Caki2 (cell line): ENCODE data around the gene RWDD2A. TPM values are rescaled to one million over a fixed set of nuclear protein-coding genes. Genes with fewer than 3 reads are reported as not detected.
"Not testable (repeated sequence)": the region's sequence is repeated elsewhere in the genome, so short reads cannot be mapped to it uniquely, and the experiment has no call there.

Experiments used
- DNase-seq: peaks from one replicate; pipeline ENCODE4 v3.0.0-alpha.2; 2015; ENCODE audit warnings: low read depth
- in situ Hi-C: cut with HindIII; loops from 2 replicates; pipeline ENCODE4 v1.10.0; 2016; ENCODE audit warnings: low sequenced_read_pairs, low pct_unique_long_range_greater_than_20kb, mixed read lengths
- total RNA-seq: library from RNA; depleted of rRNA; stranded (reverse); fragments of >200 nt; shearing (Covaris generic); gene quantifications from 2 replicates; pipeline ENCODE4 v1.2.3, GENCODE V29; 2014; ENCODE audit warnings: low replicate concordance; rRNA removed

RWDD2A gene
- total RNA-seq = 3.0 and 8.0 TPM in 2 replicates

DNA sequence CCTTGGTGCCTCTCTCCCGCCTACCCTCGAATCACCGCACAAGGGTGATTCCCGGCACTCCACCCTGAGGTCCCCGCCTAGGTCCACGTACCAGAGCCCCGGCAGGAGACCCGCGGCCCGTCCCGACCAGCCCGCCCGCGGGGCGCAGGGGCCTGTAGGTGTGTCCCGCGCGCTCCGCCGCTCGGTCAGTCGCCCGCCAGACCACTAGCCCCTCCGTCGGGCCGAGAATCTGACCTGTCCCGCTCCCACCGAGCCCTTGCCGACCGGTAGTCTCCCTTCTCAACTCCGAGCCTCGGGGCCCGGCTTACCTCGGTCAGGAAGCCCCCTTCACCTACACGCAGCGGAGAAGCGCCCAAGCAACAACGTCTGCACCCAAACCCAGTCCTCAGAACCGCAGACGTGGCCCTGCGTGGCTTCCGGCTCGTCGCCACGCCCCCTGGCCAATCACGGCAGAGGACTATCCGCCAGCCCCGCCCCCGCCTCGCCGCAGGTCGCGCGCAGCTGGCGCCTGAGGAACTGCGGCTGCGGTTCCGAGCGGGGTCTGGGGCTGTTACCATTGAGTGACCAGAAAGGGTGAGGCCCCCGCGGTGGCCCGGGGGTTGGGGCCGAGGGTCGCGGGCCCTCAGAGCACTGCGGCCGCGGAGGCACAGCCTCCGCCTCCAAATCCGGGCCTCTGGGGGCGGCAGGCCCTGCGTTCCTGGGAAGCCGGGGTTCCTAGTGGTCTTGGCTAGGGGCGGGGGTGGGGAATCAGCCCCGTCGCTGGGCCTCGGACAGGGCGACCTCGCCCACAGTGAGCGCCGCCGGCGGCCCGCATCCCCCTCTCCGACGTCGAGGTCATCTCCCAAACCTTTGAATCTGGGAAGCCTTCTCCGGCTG lies at the start of gene RWDD2A, which contains the start of gene PGM3:
Gene RWDD2A (plus strand): TSS at position 487 of the 876 bp plus-strand sequence. CDS start 1,095 bp downstream, outside the sequence.
Gene PGM3 (minus strand): TSS at position 395 of the 876 bp plus-strand sequence. CDS start 2,253 bp downstream, outside the sequence.
- DNase-seq = peak; percentile 83
- in situ Hi-C loops = no loop called here

DNA sequence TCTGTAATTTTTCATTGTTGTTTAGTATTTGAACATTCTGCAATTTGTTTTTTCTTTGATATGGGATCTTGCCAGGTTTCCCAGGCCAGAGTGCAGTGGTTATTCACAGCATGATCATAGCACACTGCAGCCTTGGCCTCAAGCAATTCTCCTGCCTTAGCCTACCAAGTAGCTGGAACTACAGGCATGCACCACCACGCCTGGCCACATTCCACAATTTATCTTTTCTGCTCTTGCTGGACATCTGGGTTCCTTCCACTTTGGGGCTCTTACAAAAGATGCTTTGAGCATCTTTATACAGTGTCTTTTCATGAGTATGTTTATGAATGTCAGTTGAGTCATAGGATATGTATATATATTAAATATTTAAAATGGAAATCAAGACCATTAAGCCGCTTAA lies 42.0 kb upstream of the RWDD2A start:
- in situ Hi-C loops = no loop called here
- no peak for DNase-seq

DNA sequence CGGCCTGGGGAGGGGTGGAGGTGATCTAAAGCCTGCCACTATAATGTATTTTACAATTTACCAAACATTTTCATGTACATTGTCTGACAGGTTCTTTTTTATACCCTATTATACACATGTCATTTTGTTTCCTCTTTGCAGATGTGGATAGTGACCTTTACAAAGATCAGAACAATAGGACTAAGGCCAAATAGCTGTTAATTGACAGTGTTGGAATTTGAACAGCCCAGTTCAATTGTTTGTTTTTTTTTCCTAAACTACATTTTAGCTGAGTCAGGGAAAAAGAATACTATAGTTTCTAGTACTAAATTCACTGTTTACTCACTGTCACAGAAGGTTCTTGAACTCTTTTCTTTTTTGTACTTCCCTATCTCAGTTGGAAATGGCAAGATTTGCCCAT lies 40.2 kb upstream of the RWDD2A start:
- in situ Hi-C loops = no loop called here
- DNase-seq = no peak

DNA sequence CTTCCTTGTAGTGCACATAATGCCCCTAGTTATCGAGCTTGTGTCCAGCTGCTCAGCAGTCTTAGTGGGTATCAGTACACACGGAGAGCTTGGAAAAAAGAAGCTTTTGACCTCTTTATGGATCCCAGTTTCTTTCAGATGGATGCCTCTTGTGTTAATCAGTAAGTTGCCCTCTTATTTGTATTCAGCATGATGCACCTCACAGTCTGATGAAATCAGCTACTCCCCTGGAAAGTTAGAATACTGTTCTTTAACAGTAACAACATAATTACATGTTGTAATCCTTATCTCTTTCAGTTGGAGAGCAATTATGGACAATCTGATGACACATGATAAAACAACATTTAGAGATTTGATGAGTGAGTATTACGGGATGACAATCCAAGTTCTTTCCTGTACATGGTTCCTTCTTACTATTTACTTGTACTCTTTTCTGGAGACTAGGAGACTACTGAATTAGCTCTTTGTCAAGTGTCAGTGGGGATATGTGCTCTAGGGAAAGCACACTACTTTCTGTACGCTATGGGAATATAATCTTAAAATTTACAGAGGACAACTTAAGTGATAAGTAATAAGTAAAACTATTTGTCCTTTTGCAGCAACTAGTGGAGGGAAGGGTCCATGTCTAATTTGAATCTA lies 39.2 kb upstream of the RWDD2A start:
- DNase-seq = no peak
- in situ Hi-C loops = no loop called here

DNA sequence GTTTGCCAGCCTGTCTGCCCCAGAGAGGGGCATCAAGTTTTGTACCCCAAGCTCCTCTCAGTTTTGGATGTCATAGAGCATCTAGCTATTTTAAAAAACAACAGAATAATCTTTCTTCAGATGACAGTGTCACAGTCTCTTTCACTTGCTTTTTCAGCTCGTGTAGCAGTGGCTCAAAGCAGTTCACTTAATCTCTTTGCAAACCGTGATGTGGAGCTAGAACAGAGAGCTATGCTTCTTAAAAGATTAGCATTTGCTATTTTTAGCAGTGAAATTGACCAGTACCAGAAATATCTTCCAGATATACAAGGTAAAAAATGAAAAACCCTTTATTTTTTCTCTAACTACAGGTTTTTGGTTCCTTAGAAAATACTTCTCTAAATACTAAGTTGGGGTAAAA lies 37.4 kb upstream of the RWDD2A start:
- DNase-seq = no peak
- in situ Hi-C loops = no loop called here

DNA sequence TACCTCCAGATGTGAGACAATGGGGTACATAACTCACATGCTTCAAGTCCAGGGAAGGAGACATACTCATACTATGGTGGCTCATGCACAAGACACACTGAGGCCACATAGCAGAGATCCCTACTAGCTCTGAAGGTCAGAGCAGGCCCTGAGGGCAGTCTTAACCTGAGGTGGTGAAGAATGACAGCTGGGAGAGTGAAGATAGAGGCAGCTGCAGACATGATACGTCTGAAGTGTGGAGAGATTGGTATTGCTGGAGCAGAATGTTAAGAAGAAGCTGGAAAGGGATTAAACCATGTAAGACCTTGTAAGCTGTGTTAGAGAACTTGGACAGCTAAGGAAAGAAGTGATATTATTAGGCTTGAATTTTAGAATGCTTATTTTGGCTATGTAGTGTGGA lies 33.0 kb upstream of the RWDD2A start:
- in situ Hi-C loops = no loop called here
- DNase-seq = no peak

DNA sequence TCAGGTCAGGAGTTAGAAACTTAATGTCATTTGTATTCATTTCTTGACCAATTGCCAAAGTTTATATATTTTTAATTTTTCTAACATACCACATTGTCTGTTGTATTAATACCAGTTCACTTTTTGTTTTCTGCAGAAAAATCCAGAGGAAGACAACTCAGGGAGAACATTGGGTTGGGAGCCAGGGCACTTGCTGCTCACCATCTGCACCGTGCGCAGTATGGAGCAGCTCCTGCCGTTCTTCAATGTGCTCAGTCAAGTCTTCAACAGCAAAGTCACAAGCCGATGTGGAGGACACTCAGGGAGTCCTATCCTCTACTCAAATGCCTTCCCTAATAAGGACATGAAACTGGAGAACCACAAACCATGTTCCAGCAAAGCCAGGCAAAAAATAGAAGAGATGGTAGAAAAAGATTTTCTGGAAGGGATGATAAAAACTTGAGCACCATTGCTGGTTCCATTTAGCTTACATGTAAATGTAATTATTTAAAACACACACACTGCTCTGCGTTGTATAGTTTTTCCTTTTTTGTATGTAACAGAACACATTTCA lies 25.4 kb upstream of the RWDD2A start:
- no peak for DNase-seq
- in situ Hi-C loops = no loop called here

DNA sequence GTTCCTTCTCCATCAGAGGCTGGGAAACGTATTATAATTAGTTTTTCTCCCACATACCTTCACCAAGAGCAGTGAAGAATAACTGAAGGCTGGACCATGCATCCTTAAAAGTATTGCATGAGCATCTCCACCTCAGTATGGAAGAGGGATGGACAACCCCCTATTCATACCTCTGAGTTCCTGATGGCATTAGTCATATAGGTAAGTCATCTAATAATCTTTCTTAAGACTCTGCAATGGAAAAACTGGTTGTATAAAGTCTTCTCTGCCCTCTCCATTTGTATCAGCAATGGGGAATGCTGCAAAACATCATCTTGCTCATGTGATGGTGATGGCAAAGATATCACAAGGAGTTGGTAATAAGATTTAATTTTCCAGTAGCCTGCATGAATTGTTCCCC lies 24.6 kb upstream of the RWDD2A start:
- in situ Hi-C loops = no loop called here

DNA sequence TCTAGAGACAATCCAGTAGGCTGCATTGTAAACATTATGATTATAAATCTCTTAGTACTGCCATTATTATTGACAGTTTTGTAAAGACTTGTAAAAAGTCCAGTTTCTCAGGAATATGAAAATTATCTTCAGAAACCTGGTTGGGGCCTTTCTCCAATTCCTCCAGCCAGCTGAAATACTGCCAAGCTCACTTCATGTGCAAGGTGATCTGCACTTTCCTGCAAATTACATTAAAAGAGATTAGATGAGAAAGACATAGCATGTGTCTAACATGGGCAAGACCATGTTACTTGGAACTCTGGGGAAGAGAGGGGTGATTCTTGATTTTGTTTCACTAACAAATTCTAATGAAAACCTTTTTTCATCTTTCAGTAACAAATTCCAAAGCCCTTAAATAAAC lies 24.1 kb upstream of the RWDD2A start:
- no peak for DNase-seq
- in situ Hi-C loops = no loop called here

More for the DNA sequence above, 24.6 kb upstream of the RWDD2A start:
- DNase-seq = no peak

DNA sequence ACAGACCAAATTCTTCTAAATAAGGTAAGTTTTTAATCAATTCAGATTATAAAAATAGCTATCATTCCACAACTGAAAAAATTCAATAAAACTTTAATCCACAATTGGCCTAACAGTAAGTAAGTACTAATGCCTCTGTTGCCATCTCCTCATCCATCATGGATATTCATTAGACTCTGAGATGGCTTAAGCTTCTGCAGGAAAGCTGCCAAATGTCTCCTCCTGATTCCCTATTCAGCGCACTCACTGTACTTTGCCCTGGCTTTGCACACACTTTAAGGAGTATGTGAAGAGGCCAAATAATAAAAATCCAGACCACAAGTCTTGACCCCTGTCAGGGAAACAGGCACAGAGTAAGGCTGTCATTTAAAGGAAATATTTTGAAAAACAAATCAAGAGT lies 23.6 kb upstream of the RWDD2A start:
- in situ Hi-C loops = no loop called here
- DNase-seq = no peak

DNA sequence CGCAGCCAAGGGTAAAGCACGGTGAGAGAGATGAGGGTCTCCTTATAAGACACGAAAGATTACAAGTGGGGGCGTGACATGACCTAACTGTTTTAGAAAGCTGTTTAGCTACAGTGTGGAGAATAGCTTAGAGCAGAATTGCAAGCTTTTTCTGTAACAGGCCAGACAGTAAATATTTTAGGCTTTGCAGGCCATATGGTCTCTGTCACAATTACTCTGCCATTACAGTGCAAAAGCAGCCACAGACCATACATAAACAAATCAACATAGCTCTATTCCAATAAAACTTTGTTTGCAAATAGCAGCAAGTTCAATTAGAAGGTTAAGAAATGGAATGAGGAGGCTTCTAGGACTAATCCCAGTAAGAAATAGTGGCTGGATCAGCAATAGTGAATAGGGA lies 16.9 kb upstream of the RWDD2A start:
- in situ Hi-C loops = no loop called here

DNA sequence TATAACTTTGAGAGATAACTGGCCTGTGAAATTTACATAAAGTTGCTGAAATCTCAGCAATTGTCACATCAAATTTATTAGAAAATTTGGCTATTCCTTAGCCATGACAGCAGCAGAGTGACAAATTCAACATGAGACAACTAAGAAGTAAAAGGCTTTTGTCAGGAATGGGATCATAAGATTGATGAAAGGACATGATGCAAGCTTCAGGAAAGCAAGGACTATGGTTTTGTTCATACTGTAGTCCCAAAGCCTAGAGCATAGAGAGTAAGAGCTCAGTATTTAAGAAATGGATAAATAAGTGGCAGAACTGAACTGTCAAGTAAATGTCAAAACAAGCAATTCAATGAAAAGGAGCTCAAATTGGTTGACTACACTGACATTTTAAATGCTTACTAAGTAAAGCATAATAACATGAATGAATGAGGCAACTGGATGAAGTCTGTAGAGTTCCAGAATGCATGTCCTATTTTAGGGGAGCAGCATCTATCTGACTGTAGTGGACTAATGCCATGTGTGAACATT lies 12.7 kb upstream of the RWDD2A start:
- no peak for DNase-seq
- in situ Hi-C loops = no loop called here

More for the DNA sequence above, 16.9 kb upstream of the RWDD2A start:
- DNase-seq = no peak

DNA sequence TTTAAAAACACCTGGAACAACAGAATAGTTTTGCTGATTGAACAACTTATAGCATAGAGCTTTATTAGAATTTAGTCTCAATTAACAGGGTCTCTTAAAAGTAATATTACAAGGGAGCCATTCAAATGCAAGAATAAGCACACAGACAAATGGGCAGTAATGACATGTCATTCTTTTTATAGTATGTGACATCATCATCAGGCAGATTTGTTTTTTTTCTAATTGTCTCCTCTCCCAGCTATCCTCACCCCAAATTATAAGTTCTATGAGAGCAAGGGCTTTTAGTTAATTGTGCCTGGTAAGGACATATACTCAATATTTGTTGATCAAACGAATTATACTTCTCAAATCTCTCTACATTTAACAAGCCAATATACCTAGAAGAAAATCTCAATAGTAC lies 11.0 kb upstream of the RWDD2A start:
- in situ Hi-C loops = no loop called here

DNA sequence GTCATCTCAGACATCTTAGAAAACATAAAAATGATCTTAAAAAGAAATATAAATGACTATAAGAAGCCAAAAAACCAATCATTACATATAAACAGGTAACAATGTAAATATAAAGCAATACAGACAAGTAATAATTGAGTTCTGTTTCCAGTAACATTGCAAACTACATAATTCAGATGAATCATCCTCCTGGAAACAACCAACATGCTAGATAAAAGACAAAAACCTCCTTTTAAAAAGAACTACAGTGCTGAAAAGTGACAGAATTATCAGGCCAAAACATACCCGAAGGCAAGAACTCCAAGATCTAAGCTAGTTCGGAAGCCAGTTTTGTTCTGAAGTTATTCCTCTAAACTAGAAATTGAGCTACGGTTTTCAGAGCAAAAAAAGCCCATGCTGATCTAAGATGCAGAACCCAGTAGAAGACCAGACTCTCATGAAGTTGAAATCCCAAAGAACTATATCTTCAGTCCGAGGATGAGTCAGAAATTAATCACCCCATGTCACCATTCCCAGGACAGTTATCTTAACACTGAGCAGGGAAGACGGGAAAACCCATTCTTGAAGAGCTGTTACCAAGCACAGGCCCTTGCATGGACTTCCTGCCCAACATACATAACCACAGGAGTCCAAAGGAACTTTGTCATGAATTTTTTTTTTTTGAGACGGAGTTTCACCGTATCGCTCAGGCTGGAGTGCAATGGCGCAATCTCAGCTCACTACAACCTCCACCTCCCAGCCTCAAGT lies 9.9 kb upstream of the RWDD2A start:
- in situ Hi-C loops = no loop called here
- peak; percentile 64 for DNase-seq

More for the DNA sequence above, 11.0 kb upstream of the RWDD2A start:
- no peak for DNase-seq

DNA sequence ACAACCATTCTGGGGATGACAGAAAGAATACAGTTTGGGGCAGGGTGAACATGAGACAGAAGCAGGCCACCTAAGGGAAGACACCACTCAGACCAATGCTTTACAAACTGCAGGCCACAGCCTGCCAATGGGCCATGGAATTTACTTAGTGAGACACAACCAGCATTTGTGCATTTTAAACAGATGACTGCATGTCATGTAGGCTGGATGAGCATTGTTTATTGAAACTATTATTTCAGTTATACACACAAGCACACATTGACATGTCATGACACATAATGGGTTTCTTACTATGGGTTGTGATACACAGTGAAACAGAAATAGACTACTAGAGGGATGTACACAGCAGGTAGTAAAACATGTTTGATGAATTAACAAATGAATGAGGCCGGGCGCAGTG lies 8.1 kb upstream of the RWDD2A start:
- in situ Hi-C loops = no loop called here
- DNase-seq = no peak

DNA sequence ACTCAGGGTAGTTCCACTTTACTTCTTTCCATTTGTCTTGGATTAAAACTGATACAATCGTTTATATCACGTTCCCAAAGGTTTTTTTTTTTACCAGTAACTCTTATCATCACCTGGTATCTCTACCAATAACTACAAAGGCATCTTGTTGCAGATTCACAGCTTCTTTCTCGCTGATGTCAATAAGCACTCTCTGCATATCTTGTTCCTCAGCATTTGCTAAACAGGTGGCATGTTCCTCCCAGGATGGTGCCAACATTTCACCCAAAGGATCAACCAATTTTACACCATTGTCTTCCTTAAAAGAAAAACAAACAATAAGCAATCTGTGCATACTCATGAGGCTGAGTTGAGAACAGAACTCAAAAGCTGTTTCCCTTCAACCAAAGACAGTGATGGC lies 4.7 kb upstream of the RWDD2A start:
- no peak for DNase-seq
- in situ Hi-C loops = no loop called here

DNA sequence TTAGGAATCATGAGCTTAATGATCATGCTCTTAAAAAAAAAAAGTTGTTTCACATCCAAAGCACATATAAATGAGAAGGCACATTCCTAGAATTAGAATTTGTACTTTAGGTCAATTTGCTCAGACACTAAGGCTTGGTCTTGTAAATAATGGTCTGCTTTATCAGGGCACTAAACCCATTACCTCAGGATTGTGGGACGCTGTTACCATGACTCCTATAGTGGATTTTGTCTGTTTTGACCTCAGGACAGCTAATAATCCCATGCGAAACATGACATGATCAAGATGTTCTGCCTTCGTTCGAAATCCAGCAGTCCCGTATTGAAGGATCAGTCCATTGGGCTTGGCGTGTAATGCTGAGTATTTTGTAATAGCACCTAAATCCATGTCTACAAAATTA lies 2.5 kb upstream of the RWDD2A start:
- no peak for DNase-seq
- in situ Hi-C loops = no loop called here

DNA sequence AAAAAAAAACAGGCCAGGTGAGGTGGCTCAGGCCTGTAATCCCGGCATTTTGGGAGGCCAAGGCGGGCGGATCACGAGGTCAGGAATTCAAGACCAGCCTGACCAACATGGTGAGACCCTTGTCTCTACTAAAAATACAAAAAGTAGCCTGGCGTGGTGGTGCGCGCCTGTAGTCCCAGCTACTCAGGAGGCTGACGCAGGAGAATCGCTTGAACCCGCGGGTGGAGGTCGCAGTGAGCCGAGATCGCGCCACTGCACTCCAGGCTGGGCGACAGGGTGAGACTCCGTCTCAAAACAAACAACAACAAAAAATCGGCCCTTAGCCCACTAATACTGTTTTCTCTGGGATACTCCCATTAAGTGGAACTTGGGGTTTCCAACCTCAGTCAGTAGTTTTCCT lies 1.2 kb upstream of the RWDD2A start:
- DNase-seq, in situ Hi-C loops: not testable (repeated sequence)
